Right atrium auricular region (tissue), 2 donors: ENCODE results near the gene FNDC7. TPM values are rescaled to one million over a fixed set of nuclear protein-coding genes. Genes with fewer than 3 reads are reported as not detected.

Experiments used
- DNase-seq: peaks from one replicate; pipeline ENCODE4 v3.0.0-alpha.2; 2019; ENCODE audit warnings: low spot score
- H3K27ac ChIP-seq, 2 donors: fragments of 200-600 bp; sonication (generic); 1 replicate in 1 of 2; 2 replicates in 1 of 2; pipeline ENCODE4 v1.5.1; 2016 to 2019
- H3K27me3 ChIP-seq, 2 donors: fragments of 200-600 bp; sonication (generic); one replicate each; pipeline versions ENCODE4 v1.5.1 to v1.6.0; 2017 to 2019
- H3K36me3 ChIP-seq: fragments of 200-600 bp; sonication (generic); one replicate; pipeline ENCODE4 v1.5.1; 2016
- H3K4me1 ChIP-seq, 2 donors: fragments of 200-600 bp; sonication (generic); one replicate each; pipeline versions ENCODE4 v1.5.1 to v1.6.0; 2017 to 2019
- H3K4me3 ChIP-seq, 2 donors: fragments of 200-600 bp; sonication (generic); 1 replicate in 1 of 2; 2 replicates in 1 of 2; pipeline ENCODE4 v1.5.1; 2017 to 2019; ENCODE audit warnings: mild to moderate bottlenecking in 1 of 2, moderate library complexity in 1 of 2
- H3K9me3 ChIP-seq, 2 donors: fragments of 200-600 bp; sonication (generic); one replicate each; pipeline ENCODE4 v1.5.1; 2019
- CTCF ChIP-seq, 2 donors: fragments of 200-600 bp; sonication (generic); IDR thresholded peaks; one replicate each; pipeline ENCODE4 v1.5.1; 2019; ENCODE audit warnings: antibody characterized with exemption in 2 of 2
- total RNA-seq, 2 donors: library from RNA; depleted of rRNA; stranded (reverse); fragments of >200 nt; gene quantifications; one replicate each; pipeline ENCODE4 v1.1.0, GENCODE V29; 2016

FNDC7 gene
- total RNA-seq, 2 donors from 2014 or later: not detected

GRCh38 chr1:108722292-108722691 lies 9.6 kb downstream of the FNDC7 start:
- no peak for TF ChIP-seq CTCF (IDR thresholded peaks at IDR 0.05)
- no peaks in the 10 kb centered on the region for H3K27me3 ChIP-seq
- H3K9me3 ChIP-seq: no peaks in the 10 kb centered on the region
- DNase-seq: no peak
- H3K27ac ChIP-seq: peak overlapping the region; percentile 13 to 21
- no peaks in the 10 kb centered on the region for H3K36me3 ChIP-seq
- no peak overlapping the region for H3K4me3 ChIP-seq
- H3K4me1 ChIP-seq: peaks cover 0 to 20% of the 10 kb centered on the region in 2 donors

DNA sequence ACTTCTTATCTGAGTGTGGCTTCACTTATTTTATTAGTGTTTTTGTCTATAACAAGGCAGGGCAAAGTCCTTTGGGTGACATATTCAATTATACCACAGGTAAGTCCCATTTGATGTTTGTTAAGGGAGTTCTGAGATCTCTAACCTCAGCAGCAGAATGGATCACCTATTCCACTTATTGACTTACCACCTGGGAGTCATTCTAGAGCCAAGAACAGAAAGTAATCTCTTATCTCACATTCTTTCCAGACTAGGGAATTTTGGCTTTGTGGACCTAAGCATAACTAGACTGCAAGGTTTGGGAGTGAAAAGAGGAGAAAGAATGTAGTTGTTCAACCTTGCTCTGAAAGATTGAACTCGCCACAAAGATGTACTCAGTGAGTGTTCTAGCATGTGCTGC lies 13.2 kb downstream of the FNDC7 start:
- Histone ChIP-seq H3K36me3 (no peaks in the 10 kb centered on the region), H3K9me3 (no peaks in the 10 kb centered on the region), H3K4me1 (peaks cover 0 to 1% of the 10 kb centered on the region in 2 donors), H3K27ac (no peak overlapping the region), H3K4me3 (no peak overlapping the region), H3K27me3 (no peaks in the 10 kb centered on the region)
- no peak for DNase-seq
- TF ChIP-seq CTCF (IDR thresholded peaks at IDR 0.05): no peak

DNA sequence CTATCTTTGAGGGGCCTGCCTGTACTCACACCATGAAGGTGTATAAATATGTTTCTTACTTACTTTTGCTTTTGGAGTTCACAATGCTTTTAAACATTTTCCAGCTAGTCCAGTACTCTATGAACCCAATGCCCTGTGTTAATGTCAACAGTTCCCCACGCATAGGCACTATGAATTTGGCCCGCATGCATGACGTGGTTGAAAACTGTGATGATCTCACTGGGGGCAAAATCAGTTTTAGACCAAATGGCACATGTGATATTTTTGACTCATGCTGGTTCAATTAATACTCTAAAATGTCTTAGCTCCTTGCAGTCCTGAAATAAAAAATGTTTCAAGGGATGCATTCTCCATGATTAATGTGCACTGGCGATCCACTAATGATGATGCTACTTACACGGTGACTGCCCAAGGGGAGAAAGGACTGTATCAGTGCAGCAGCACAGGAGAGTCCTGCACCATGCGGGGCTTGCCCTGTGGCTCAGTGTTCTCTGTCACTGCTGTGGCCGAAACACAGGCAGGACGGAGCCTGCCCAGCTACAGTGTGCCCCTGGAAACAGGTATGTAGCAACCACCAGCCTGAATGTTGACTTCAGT lies 15.7 kb downstream of the FNDC7 start:
- no peak for TF ChIP-seq CTCF (IDR thresholded peaks at IDR 0.05)
- H3K4me3 ChIP-seq: no peak overlapping the region

GRCh38 chr1:108729481-108729880 lies 16.8 kb downstream of the FNDC7 start:
- Histone ChIP-seq H3K27ac (no peak overlapping the region), H3K4me3 (no peak overlapping the region), H3K4me1 (no peaks in the 10 kb centered on the region), H3K27me3 (no peaks in the 10 kb centered on the region), H3K9me3 (no peaks in the 10 kb centered on the region), H3K36me3 (no peaks in the 10 kb centered on the region)
- no peak for DNase-seq
- no peak for TF ChIP-seq CTCF (IDR thresholded peaks at IDR 0.05)

More for the DNA sequence above, 15.7 kb downstream of the FNDC7 start:
- Histone ChIP-seq H3K27ac (no peak overlapping the region), H3K36me3 (no peaks in the 10 kb centered on the region), H3K4me1 (no peaks in the 10 kb centered on the region), H3K9me3 (no peaks in the 10 kb centered on the region), H3K27me3 (no peaks in the 10 kb centered on the region)
- no peak for DNase-seq

DNA sequence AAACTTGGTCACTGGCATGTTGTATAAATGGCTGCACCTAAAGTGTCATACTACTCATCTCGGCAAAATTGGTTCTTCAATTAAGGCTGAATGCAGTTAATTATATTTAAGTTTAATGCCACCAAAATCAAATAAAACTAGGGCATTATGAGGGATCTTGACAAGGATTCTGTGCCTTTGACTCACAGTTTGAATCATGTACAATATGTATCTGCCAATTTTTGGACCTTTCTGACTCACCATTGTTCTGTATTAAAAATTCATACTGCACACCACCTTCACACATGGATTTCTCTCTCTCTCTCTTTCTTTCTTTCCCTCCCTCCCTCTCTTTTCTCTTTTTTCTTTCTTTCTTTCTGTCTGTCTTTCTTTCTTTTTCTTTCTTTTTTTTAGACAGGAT lies 19.7 kb downstream of the FNDC7 start:
- Histone ChIP-seq H3K4me1 (no peaks in the 10 kb centered on the region), H3K4me3 (no peak overlapping the region), H3K36me3 (no peaks in the 10 kb centered on the region), H3K9me3 (no peaks in the 10 kb centered on the region), H3K27me3 (no peaks in the 10 kb centered on the region), H3K27ac (no peak overlapping the region)
- TF ChIP-seq CTCF (IDR thresholded peaks at IDR 0.05): no peak
- DNase-seq: no peak
